GM23338 (cell line): ENCODE measurements around the gene THOP1. TPM values are rescaled to one million over a fixed set of nuclear protein-coding genes. Genes with fewer than 3 reads are reported as not detected.

ENCODE experiments used
- ATAC-seq: fragments of 200-7000 bp; cut with Tn5 transposase; 3 replicates; pipeline ENCODE4 v1.9.1; 2020
- DNase-seq: peaks from one replicate; pipeline ENCODE4 v3.0.0-alpha.2; 2015; ENCODE audit warnings: low spot score
- H2AFZ ChIP-seq: fragments of 200-600 bp; sonication (generic); 2 replicates; pipeline ENCODE4 v1.8.0; 2016; ENCODE audit warnings: antibody characterized with exemption, mild to moderate bottlenecking, moderate library complexity
- H3F3A ChIP-seq: fragments of 200-600 bp; sonication (generic); replicated peaks from 2 replicates; pipeline ENCODE4 v1.8.0; 2017; ENCODE audit warnings: antibody characterized with exemption, mixed run types, low read depth
- H3K27ac ChIP-seq: fragments of 200-600 bp; sonication (generic); 2 replicates; pipeline ENCODE4 v1.6.1; 2016; ENCODE audit warnings: low read depth
- H3K27me3 ChIP-seq: fragments of 200-600 bp; sonication (generic); 2 replicates; pipeline ENCODE4 v1.8.0; 2016; ENCODE audit warnings: mild to moderate bottlenecking, mixed run types, moderate library complexity; ENCODE audit not compliant: insufficient read depth
- H3K36me3 ChIP-seq: fragments of 200-600 bp; sonication (generic); 2 replicates; pipeline ENCODE4 v1.8.0; 2016; ENCODE audit warnings: mild to moderate bottlenecking; ENCODE audit not compliant: insufficient read depth
- H3K4me1 ChIP-seq: fragments of 200-600 bp; sonication (generic); 2 replicates; pipeline ENCODE4 v1.8.0; 2016; ENCODE audit warnings: mild to moderate bottlenecking, moderate library complexity; ENCODE audit not compliant: insufficient read depth
- H3K4me2 ChIP-seq: fragments of 200-600 bp; sonication (generic); 2 replicates; pipeline ENCODE4 v1.7.1; 2017; ENCODE audit warnings: mixed run types
- H3K4me3 ChIP-seq: fragments of 200-600 bp; sonication (generic); 2 replicates; pipeline ENCODE4 v1.6.1; 2016; ENCODE audit warnings: mixed run types
- H3K79me2 ChIP-seq: fragments of 200-600 bp; sonication (generic); replicated peaks from 2 replicates; pipeline ENCODE4 v1.8.0; 2017; ENCODE audit warnings: mild to moderate bottlenecking; ENCODE audit not compliant: insufficient read depth
- H3K9me2 ChIP-seq: fragments of 200-600 bp; sonication (generic); 2 replicates; pipeline ENCODE4 v1.8.0; 2017; ENCODE audit not compliant: insufficient read depth
- H4K20me1 ChIP-seq: fragments of 200-600 bp; sonication (generic); replicated peaks from 2 replicates; pipeline ENCODE4 v1.8.0; 2017; ENCODE audit warnings: mild to moderate bottlenecking; ENCODE audit not compliant: insufficient read depth
- H3K27ac Mint-ChIP-seq: 2 replicates; pipeline ENCODE4 v1.8.0; 2020; ENCODE audit warnings: inconsistent platforms, mild to moderate bottlenecking, moderate library complexity, mixed read lengths
- H3K27me3 Mint-ChIP-seq: 3 replicates; pipeline ENCODE4 v1.8.0; 2022; ENCODE audit warnings: low read depth, mild to moderate bottlenecking, moderate library complexity, mixed read lengths, inconsistent platforms; ENCODE audit not compliant: insufficient read depth, poor library complexity
- H3K36me3 Mint-ChIP-seq: 3 replicates; pipeline ENCODE4 v1.8.0; 2021; ENCODE audit warnings: low read depth, mild to moderate bottlenecking, inconsistent platforms, moderate library complexity, mixed read lengths
- H3K4me1 Mint-ChIP-seq: 3 replicates; pipeline ENCODE4 v1.8.0; 2020; ENCODE audit warnings: mild to moderate bottlenecking, inconsistent platforms, mixed read lengths
- H3K4me3 Mint-ChIP-seq: 3 replicates; pipeline ENCODE4 v1.8.0; 2021; ENCODE audit warnings: moderate library complexity, mild to moderate bottlenecking, inconsistent platforms, mixed read lengths
- H3K9me3 Mint-ChIP-seq: 3 replicates; pipeline ENCODE4 v1.8.0; 2020; ENCODE audit warnings: moderate library complexity, mild to moderate bottlenecking, inconsistent platforms, mixed read lengths
- CREB1 ChIP-seq: fragments of 250-450 bp; sonication (Bioruptor Pico); IDR thresholded peaks from 2 replicates; pipeline ENCODE4 v1.5.0; 2020; ENCODE audit warnings: low read depth, mild to moderate bottlenecking, moderate library complexity
- EZH2 ChIP-seq: fragments of 200-600 bp; sonication (generic); IDR thresholded peaks from one replicate; pipeline ENCODE4 v1.8.0; 2017; ENCODE audit warnings: antibody characterized with exemption, mild to moderate bottlenecking, low read depth; ENCODE audit not compliant: unreplicated experiment
- EZH2phosphoT487 ChIP-seq: fragments of 200-600 bp; sonication (generic); IDR thresholded peaks from one replicate; pipeline ENCODE4 v1.8.1; 2018; ENCODE audit warnings: antibody characterized with exemption; ENCODE audit not compliant: unreplicated experiment
- JUNB ChIP-seq: IDR thresholded peaks from one replicate; pipeline ENCODE4 v1.6.1; 2016; ENCODE audit warnings: antibody characterized with exemption; ENCODE audit not compliant: unreplicated experiment
- NANOG ChIP-seq: IDR thresholded peaks from 2 replicates; pipeline ENCODE4 v1.6.1; 2016; ENCODE audit warnings: antibody characterized with exemption, borderline replicate concordance
- POLR2AphosphoS5 ChIP-seq: IDR thresholded peaks from 2 replicates; pipeline ENCODE4 v1.6.1; 2016; ENCODE audit warnings: antibody characterized with exemption, low read depth
- STAT1 ChIP-seq: IDR thresholded peaks from one replicate; pipeline ENCODE4 v1.6.1; 2016; ENCODE audit warnings: antibody characterized with exemption; ENCODE audit not compliant: unreplicated experiment
- ZNF114 ChIP-seq: fragments of 250-450 bp; sonication (Bioruptor Pico); IDR thresholded peaks from 2 replicates; pipeline ENCODE4 v1.5.0; 2020; ENCODE audit warnings: mild to moderate bottlenecking, moderate library complexity
- ZNF331 ChIP-seq: fragments of 250-450 bp; sonication (Bioruptor Pico); IDR thresholded peaks from 2 replicates; pipeline ENCODE4 v1.5.0; 2020; ENCODE audit warnings: low read depth, mild to moderate bottlenecking, moderate library complexity
- ZNF462 ChIP-seq: fragments of 250-450 bp; sonication (Bioruptor Pico); IDR thresholded peaks from 2 replicates; pipeline ENCODE4 v1.5.0; 2020; ENCODE audit warnings: mild to moderate bottlenecking, moderate library complexity
- polyA plus RNA-seq: library from polyadenylated mRNA; unstranded; fragments of >200 nt; fragmentation: Nextera tagmentation; extraction: Ambion mirVana; gene quantifications from 2 replicates; pipeline ENCODE4 v1.2.1, GENCODE V29; 2016
- total RNA-seq: library from RNA; depleted of rRNA; stranded (reverse); fragments of >200 nt; shearing (Covaris generic); gene quantifications from 2 replicates; pipeline ENCODE4 v1.2.3, GENCODE V29; 2014
- TF ChIP-seq, protein P1 (sequence below): IDR thresholded peaks from one replicate; pipeline ENCODE4 v1.6.1; 2018; ENCODE audit warnings: antibody characterized with exemption; ENCODE audit not compliant: unreplicated experiment
- TF ChIP-seq, protein P2 (sequence below), 2 experiments: fragments of 200-600 bp in 1 of 2; sonication (generic) in 1 of 2; conservative IDR thresholded peaks; 2 replicates each; pipeline versions ENCODE4 v1.5.1 to v1.6.1; 2016 to 2017; ENCODE audit warnings: antibody characterized with exemption in 2 of 2, low read depth in 2 of 2, mild to moderate bottlenecking in 2 of 2, moderate library complexity in 1 of 2
- TF ChIP-seq, protein P3 (sequence below): IDR thresholded peaks from 2 replicates; pipeline ENCODE4 v1.6.1; 2016; ENCODE audit warnings: antibody characterized with exemption

Gene THOP1
- total and polyA plus RNA-seq, 2 experiments from 2014 or later = 110 to 229 TPM

DNA sequence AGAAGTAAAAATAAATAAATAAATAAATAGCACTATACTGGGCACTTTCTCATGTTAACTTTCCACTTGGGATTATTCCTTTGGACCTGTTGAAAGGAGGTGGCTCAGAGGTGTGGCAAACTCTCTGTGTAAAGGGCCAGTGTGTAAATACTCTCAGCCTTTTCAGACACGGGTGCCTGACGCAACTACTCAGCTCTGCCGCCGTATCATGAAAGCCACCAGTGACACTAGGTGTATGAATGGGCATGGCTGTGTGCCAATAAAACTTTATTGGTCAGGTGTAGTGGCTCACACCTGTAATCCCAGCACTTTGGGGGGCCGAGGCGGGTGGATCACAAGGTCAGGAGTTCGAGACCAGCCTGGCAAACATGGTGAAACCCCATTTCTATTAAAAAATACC lies 25.3 kb upstream of the THOP1 start:
- Histone ChIP-seq H2AFZ (no peak overlapping the region), H3F3A (no peaks in the 10 kb centered on the region), H3K27ac (no peak overlapping the region), H3K27me3 (no peaks in the 10 kb centered on the region), H3K4me2 (no peak overlapping the region), H3K9me2 (no peaks in the 10 kb centered on the region), H3K4me3 (no peak overlapping the region), H3K79me2 (no peaks in the 10 kb centered on the region), H3K36me3 (peaks cover 16% of the 10 kb centered on the region), H4K20me1 (no peaks in the 10 kb centered on the region; the same call in 1 of the 2 replicates), H3K4me1 (no peaks in the 10 kb centered on the region)
- TF ChIP-seq CREB1 (no peak), EZH2 (no peak), ZNF462 (no peak), STAT1 (no peak), EZH2phosphoT487 (no peak), ZNF114 (CRISPR knock-in tag) (no peak), NANOG (no peak), JUNB (no peak), POLR2AphosphoS5 (no peak), ZNF331 (CRISPR knock-in tag) (no peak)
- TF ChIP-seq, protein P1, sequence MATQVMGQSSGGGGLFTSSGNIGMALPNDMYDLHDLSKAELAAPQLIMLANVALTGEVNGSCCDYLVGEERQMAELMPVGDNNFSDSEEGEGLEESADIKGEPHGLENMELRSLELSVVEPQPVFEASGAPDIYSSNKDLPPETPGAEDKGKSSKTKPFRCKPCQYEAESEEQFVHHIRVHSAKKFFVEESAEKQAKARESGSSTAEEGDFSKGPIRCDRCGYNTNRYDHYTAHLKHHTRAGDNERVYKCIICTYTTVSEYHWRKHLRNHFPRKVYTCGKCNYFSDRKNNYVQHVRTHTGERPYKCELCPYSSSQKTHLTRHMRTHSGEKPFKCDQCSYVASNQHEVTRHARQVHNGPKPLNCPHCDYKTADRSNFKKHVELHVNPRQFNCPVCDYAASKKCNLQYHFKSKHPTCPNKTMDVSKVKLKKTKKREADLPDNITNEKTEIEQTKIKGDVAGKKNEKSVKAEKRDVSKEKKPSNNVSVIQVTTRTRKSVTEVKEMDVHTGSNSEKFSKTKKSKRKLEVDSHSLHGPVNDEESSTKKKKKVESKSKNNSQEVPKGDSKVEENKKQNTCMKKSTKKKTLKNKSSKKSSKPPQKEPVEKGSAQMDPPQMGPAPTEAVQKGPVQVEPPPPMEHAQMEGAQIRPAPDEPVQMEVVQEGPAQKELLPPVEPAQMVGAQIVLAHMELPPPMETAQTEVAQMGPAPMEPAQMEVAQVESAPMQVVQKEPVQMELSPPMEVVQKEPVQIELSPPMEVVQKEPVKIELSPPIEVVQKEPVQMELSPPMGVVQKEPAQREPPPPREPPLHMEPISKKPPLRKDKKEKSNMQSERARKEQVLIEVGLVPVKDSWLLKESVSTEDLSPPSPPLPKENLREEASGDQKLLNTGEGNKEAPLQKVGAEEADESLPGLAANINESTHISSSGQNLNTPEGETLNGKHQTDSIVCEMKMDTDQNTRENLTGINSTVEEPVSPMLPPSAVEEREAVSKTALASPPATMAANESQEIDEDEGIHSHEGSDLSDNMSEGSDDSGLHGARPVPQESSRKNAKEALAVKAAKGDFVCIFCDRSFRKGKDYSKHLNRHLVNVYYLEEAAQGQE = no peak
- TF ChIP-seq, protein P2, sequence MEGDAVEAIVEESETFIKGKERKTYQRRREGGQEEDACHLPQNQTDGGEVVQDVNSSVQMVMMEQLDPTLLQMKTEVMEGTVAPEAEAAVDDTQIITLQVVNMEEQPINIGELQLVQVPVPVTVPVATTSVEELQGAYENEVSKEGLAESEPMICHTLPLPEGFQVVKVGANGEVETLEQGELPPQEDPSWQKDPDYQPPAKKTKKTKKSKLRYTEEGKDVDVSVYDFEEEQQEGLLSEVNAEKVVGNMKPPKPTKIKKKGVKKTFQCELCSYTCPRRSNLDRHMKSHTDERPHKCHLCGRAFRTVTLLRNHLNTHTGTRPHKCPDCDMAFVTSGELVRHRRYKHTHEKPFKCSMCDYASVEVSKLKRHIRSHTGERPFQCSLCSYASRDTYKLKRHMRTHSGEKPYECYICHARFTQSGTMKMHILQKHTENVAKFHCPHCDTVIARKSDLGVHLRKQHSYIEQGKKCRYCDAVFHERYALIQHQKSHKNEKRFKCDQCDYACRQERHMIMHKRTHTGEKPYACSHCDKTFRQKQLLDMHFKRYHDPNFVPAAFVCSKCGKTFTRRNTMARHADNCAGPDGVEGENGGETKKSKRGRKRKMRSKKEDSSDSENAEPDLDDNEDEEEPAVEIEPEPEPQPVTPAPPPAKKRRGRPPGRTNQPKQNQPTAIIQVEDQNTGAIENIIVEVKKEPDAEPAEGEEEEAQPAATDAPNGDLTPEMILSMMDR (conservative IDR thresholded peaks at IDR 0.05; ENCODE audit: low read depth in 2 of 2) = no peak
- TF ChIP-seq, protein P3, sequence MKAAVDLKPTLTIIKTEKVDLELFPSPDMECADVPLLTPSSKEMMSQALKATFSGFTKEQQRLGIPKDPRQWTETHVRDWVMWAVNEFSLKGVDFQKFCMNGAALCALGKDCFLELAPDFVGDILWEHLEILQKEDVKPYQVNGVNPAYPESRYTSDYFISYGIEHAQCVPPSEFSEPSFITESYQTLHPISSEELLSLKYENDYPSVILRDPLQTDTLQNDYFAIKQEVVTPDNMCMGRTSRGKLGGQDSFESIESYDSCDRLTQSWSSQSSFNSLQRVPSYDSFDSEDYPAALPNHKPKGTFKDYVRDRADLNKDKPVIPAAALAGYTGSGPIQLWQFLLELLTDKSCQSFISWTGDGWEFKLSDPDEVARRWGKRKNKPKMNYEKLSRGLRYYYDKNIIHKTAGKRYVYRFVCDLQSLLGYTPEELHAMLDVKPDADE = no peak
- peaks cover 68% of the 10 kb centered on the region for H3K36me3 Mint-ChIP-seq
- no peaks in the 10 kb centered on the region for H3K9me3 Mint-ChIP-seq
- no peak overlapping the region for H3K4me3 Mint-ChIP-seq
- peaks cover 4% of the 10 kb centered on the region for H3K27me3 Mint-ChIP-seq
- ATAC-seq (no peak), DNase-seq (no peak)
- no peak overlapping the region; the same call in 1 of the 2 replicates for H3K27ac Mint-ChIP-seq
- no peaks in the 10 kb centered on the region for H3K4me1 Mint-ChIP-seq
